K562 (cell line): ENCODE data around the gene WDR46. TPM values are rescaled to one million over a fixed set of nuclear protein-coding genes. Genes with fewer than 3 reads are reported as not detected.

Source experiments
- BHLHE40 ChIP-seq: IDR thresholded peaks from 2 replicates; pipeline ENCODE4 v1.6.1; 2011; ENCODE audit warnings: low read length, improper control_type of control experiment
- CBX5 ChIP-seq: IDR thresholded peaks from 2 replicates; pipeline ENCODE4 v1.6.1; 2014; ENCODE audit warnings: low read depth, borderline replicate concordance
- CBX8 ChIP-seq: fragments of 200-600 bp; sonication (generic); IDR thresholded peaks from 2 replicates; pipeline ENCODE4 v1.6.1; 2012; ENCODE audit warnings: borderline replicate concordance, mixed run types, low read depth, mild to moderate bottlenecking, moderate library complexity, mixed read lengths, low read length, control low read depth, inconsistent platforms; ENCODE audit not compliant: poor library complexity, severe bottlenecking; ENCODE audit errors: extremely low read depth
- FOXJ2 ChIP-seq: fragments of 200-800 bp; sonication (Bioruptor generic); IDR thresholded peaks from 2 replicates; pipeline ENCODE4 v1.6.1; 2016; ENCODE audit warnings: missing genetic modification characterization, missing compliant biosample characterization
- HNRNPK ChIP-seq: fragments of 200-400 bp; formaldehyde crosslinking; IDR thresholded peaks from one replicate; pipeline ENCODE4 v1.6.1; 2018; ENCODE audit warnings: mild to moderate bottlenecking, low read depth, low read length; ENCODE audit not compliant: poor library complexity, severe bottlenecking
- HSF4 ChIP-seq: fragments of 250-450 bp; sonication (Bioruptor Pico); IDR thresholded peaks from 2 replicates; pipeline ENCODE4 v2.1.2; 2022; ENCODE audit warnings: mild to moderate bottlenecking, moderate library complexity, borderline replicate concordance
- MED1 ChIP-seq: sonication (generic); formaldehyde crosslinking; IDR thresholded peaks from 2 replicates; pipeline ENCODE4 v1.8.1; 2023; ENCODE audit warnings: missing genetic modification reagents, borderline replicate concordance
- POLR2AphosphoS5 ChIP-seq: IDR thresholded peaks from 2 replicates; pipeline ENCODE4 v1.6.1; 2011; ENCODE audit warnings: mild to moderate bottlenecking, low read depth, low read length, moderate library complexity; ENCODE audit not compliant: control insufficient read depth, insufficient read depth
- PPARD ChIP-seq: fragments of 250-450 bp; sonication (Bioruptor Pico); IDR thresholded peaks from 2 replicates; pipeline ENCODE4 v1.8.0; 2022; ENCODE audit warnings: inconsistent platforms, mild to moderate bottlenecking, moderate library complexity
- PTBP1 ChIP-seq: fragments of 200-400 bp; formaldehyde crosslinking; IDR thresholded peaks from 2 replicates; pipeline ENCODE4 v1.6.1; 2017; ENCODE audit warnings: low read depth, low read length
- SP1 ChIP-seq: sonication (generic); formaldehyde crosslinking; IDR thresholded peaks from 2 replicates; pipeline ENCODE4 v1.8.1; 2022; ENCODE audit warnings: mild to moderate bottlenecking, missing genetic modification reagents
- TAF1 ChIP-seq: IDR thresholded peaks from 2 replicates; pipeline ENCODE4 v1.6.1; 2011; ENCODE audit warnings: mild to moderate bottlenecking, low read length, moderate library complexity; ENCODE audit not compliant: insufficient read depth, control insufficient read depth, severe bottlenecking; ENCODE audit errors: extremely low read depth
- ZBED1 ChIP-seq: IDR thresholded peaks from 2 replicates; pipeline ENCODE4 v1.6.1; 2014
- ZNF224 ChIP-seq: sonication (generic); formaldehyde crosslinking; IDR thresholded peaks from 2 replicates; pipeline ENCODE4 v1.8.0; 2022; ENCODE audit warnings: mild to moderate bottlenecking, missing genetic modification reagents
- ZNF589 ChIP-seq: fragments of 200-800 bp; sonication (Bioruptor generic); IDR thresholded peaks from 2 replicates; pipeline ENCODE4 v1.6.1; 2016; ENCODE audit warnings: low read depth, missing genetic modification characterization, missing compliant biosample characterization
- ZNF696 ChIP-seq: fragments of 250-450 bp; sonication (Bioruptor Pico); conservative IDR thresholded peaks from 2 replicates; pipeline ENCODE4 v1.4.0; 2020; ENCODE audit warnings: mild to moderate bottlenecking, moderate library complexity
- polyA plus RNA-seq, 8 experiments: library from polyadenylated mRNA; depleted of rRNA in 4 of 8; stranded (reverse) in 5 of 8; unstranded in 3 of 8; fragments of >200 nt; fragmentation: Nextera tagmentation in 2 of 8; fragmentation: Illumina TruSeq in 1 of 8; extraction: Ambion mirVana in 2 of 8; extraction: Trizol in 1 of 8; gene quantifications; 2 replicates each; pipeline versions ENCODE4 v1.2.1 to v1.2.3, GENCODE V29; 2011 to 2014; ENCODE audit warnings: inconsistent platforms in 1 of 8, missing spikeins in 1 of 8
- total RNA-seq, 7 experiments: library from RNA; depleted of rRNA in 6 of 7; stranded (reverse); fragments of >200 nt in 6 of 7; fragmentation: Illumina TruSeq in 2 of 7; extraction: Trizol in 2 of 7; gene quantifications; 2 replicates each; pipeline versions ENCODE4 v1.2.1 to v1.2.3, GENCODE V29; 2011 to 2021; ENCODE audit warnings: low replicate concordance in 1 of 7
- TF ChIP-seq, protein P1 (sequence below): sonication (generic); formaldehyde crosslinking; IDR thresholded peaks from 2 replicates; pipeline ENCODE4 v1.9.0; 2022; ENCODE audit warnings: mild to moderate bottlenecking, missing genetic modification reagents
- TF ChIP-seq, protein P2 (sequence below): fragments of 450-650 bp; formaldehyde crosslinking; IDR thresholded peaks from 2 replicates; pipeline ENCODE4 v1.4.0; 2022; ENCODE audit warnings: mild to moderate bottlenecking, moderate library complexity
- TF ChIP-seq, protein P3 (sequence below): fragments of 150-350 bp; IDR thresholded peaks from 2 replicates; pipeline ENCODE4 v1.6.1; 2014; ENCODE audit warnings: low read depth, mild to moderate bottlenecking, low read length, borderline replicate concordance
- TF ChIP-seq, protein P4 (sequence below): sonication (generic); formaldehyde crosslinking; IDR thresholded peaks from 2 replicates; pipeline ENCODE4 v1.8.1; 2023; ENCODE audit warnings: mild to moderate bottlenecking, missing genetic modification reagents, moderate library complexity

The WDR46 gene
- total and polyA plus RNA-seq, 9 of the 15 experiments (the other 6 are each of a cell fraction or from before 2014, with no cell fraction given), result 8.9 to 146 (median 93.1) TPM

DNA sequence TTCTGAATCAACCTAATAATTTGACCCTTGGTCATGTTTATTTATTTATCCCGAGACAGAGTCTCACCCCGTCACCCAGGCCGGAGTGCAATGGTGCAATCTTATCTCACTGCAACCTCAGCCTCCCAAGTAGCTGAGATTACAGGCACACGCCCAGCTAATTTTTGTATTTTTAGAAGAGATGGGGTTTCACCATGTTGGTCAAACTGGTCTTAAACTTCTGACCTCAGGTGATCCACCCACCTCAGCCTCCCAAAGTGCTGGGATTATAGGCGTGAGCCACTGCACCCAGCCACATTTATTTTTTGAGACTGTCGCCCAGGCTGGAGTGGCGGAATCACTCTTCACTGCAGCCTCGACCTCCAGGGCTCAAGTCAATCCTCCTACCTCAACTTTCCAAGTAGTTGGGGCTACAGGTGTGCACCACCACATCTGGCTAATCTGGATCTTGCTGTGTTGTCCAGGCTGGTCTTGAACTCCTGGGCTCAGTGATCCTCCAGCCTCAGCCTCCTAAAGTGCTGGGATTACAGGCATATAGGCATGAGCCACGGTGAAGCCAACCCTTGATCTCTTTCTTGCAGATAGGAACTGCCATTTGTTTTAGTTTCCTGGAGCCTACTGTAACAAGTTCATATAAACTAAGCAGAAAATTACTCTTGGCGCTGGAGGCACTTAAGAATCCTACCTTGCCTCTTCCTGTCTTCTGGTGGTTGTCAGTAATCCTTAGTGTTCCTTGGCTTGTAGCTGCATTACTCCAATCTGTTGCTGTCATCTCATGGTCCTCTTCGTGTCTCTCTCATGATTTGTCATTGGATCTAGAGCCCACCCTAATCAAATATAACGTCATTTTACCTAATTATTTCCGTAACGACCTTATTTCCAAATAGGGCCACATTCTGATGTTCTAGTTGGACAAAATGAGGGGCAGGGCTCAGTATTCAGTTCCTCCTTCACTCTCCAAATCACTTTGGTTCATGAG, 14.8 kb downstream of the WDR46 start (continued):
- TF ChIP-seq MED1 (no peak), ZNF589 (CRISPR knock-in tag) (no peak), CBX5 (no peak), ZBED1 (0 out of 2 replicates have a peak, but pooled peaks have one; percentile 29), ZNF224 (no peak), PPARD (no peak), BHLHE40 (peak; percentile 7; the same call in 1 of the 2 replicates), TAF1 (no peak), FOXJ2 (no peak), CBX8 (no peak), HNRNPK (no peak), HSF4 (CRISPR knock-in tag) (no peak), POLR2AphosphoS5 (peak; percentile 37; the same call in 1 of the 2 replicates), SP1 (CRISPR knock-in tag) (no peak), ZNF696 (CRISPR knock-in tag) (0 out of 2 replicates have a peak, but pooled peaks have one; percentile 28), PTBP1 (no peak)
- TF ChIP-seq, protein P1, sequence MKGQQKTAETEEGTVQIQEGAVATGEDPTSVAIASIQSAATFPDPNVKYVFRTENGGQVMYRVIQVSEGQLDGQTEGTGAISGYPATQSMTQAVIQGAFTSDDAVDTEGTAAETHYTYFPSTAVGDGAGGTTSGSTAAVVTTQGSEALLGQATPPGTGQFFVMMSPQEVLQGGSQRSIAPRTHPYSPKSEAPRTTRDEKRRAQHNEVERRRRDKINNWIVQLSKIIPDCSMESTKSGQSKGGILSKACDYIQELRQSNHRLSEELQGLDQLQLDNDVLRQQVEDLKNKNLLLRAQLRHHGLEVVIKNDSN (CRISPR knock-in tag), result no peak
- TF ChIP-seq, protein P2, sequence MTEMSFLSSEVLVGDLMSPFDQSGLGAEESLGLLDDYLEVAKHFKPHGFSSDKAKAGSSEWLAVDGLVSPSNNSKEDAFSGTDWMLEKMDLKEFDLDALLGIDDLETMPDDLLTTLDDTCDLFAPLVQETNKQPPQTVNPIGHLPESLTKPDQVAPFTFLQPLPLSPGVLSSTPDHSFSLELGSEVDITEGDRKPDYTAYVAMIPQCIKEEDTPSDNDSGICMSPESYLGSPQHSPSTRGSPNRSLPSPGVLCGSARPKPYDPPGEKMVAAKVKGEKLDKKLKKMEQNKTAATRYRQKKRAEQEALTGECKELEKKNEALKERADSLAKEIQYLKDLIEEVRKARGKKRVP (CRISPR knock-in tag), result no peak
- TF ChIP-seq, protein P3, sequence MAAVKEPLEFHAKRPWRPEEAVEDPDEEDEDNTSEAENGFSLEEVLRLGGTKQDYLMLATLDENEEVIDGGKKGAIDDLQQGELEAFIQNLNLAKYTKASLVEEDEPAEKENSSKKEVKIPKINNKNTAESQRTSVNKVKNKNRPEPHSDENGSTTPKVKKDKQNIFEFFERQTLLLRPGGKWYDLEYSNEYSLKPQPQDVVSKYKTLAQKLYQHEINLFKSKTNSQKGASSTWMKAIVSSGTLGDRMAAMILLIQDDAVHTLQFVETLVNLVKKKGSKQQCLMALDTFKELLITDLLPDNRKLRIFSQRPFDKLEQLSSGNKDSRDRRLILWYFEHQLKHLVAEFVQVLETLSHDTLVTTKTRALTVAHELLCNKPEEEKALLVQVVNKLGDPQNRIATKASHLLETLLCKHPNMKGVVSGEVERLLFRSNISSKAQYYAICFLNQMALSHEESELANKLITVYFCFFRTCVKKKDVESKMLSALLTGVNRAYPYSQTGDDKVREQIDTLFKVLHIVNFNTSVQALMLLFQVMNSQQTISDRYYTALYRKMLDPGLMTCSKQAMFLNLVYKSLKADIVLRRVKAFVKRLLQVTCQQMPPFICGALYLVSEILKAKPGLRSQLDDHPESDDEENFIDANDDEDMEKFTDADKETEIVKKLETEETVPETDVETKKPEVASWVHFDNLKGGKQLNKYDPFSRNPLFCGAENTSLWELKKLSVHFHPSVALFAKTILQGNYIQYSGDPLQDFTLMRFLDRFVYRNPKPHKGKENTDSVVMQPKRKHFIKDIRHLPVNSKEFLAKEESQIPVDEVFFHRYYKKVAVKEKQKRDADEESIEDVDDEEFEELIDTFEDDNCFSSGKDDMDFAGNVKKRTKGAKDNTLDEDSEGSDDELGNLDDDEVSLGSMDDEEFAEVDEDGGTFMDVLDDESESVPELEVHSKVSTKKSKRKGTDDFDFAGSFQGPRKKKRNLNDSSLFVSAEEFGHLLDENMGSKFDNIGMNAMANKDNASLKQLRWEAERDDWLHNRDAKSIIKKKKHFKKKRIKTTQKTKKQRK, result no peak
- TF ChIP-seq, protein P4, sequence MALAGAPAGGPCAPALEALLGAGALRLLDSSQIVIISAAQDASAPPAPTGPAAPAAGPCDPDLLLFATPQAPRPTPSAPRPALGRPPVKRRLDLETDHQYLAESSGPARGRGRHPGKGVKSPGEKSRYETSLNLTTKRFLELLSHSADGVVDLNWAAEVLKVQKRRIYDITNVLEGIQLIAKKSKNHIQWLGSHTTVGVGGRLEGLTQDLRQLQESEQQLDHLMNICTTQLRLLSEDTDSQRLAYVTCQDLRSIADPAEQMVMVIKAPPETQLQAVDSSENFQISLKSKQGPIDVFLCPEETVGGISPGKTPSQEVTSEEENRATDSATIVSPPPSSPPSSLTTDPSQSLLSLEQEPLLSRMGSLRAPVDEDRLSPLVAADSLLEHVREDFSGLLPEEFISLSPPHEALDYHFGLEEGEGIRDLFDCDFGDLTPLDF (CRISPR knock-in tag), result no peak
